HUDEP-2 (cell line): Measurements from ENCODE around the gene GBGT1.

ENCODE experiments used
- DNase-seq, 76 experiments: peaks; one replicate each; lab custom pipeline; 2025; ENCODE audit not compliant: unreplicated experiment in 76 of 76; lab: John Stamatoyannopoulos, UW

The GBGT1 gene

GRCh38 chr9:133144904-133145851 is 18.5 kb downstream of the GBGT1 start:
- peak in 1 of 76 experiments; percentile 31 for DNase-seq

- peak in 70 of 76 experiments; percentile 22 to 85 (median 69) for DNase-seq
Measured at GRCh38 chr9:133144142-133144903, 19.4 kb downstream of the GBGT1 start.

GRCh38 chr9:133143639-133144141 is 20.0 kb downstream of the GBGT1 start:
- DNase-seq = no peak

- peak in 15 of 76 experiments; percentile 20 to 55 (median 27) for DNase-seq
Measured at GRCh38 chr9:133142684-133143622, 20.8 kb downstream of the GBGT1 start.

GRCh38 chr9:133141833-133142595 is 21.7 kb downstream of the GBGT1 start:
- no peak for DNase-seq

- no peak for DNase-seq
Measured at GRCh38 chr9:133140606-133141005, 23.1 kb downstream of the GBGT1 start.

GRCh38 chr9:133140174-133140505 is 23.6 kb downstream of the GBGT1 start:
- DNase-seq = no peak

GRCh38 chr9:133139246-133140173 is 24.2 kb downstream of the GBGT1 start:
- no peak for DNase-seq

- peak in 26 of 76 experiments; percentile 13 to 58 (median 34) for DNase-seq
Measured at GRCh38 chr9:133137451-133138231, 26.1 kb downstream of the GBGT1 start.

GRCh38 chr9:133135146-133135745 is 28.5 kb downstream of the GBGT1 start:
- peak in 71 of 76 experiments; percentile 33 to 90 (median 71) for DNase-seq

GRCh38 chr9:133134388-133135145 is 29.1 kb downstream of the GBGT1 start:
- no peak for DNase-seq

- peak in 50 of 76 experiments; percentile 8 to 78 (median 39) for DNase-seq
Measured at GRCh38 chr9:133133681-133134387, 29.9 kb downstream of the GBGT1 start.

- no peak for DNase-seq
Measured at GRCh38 chr9:133132174-133132573, 31.5 kb downstream of the GBGT1 start.

- DNase-seq = no peak
Measured at GRCh38 chr9:133131506-133131905, 32.2 kb downstream of the GBGT1 start.

GRCh38 chr9:133130685-133131244 is 32.9 kb downstream of the GBGT1 start:
- DNase-seq = no peak
